DLD1 (cell line): Measurements from ENCODE around the gene TEDC1.

Source experiments
- in situ Hi-C: cut with HindIII; loops from 2 replicates; pipeline ENCODE4 v1.10.0; 2017; ENCODE audit warnings: low sequenced_read_pairs

Gene TEDC1

GRCh38 chr14:105473033-105473676 lies 17.9 kb upstream of the TEDC1 start:
- in situ Hi-C loops = no loop called here

- in situ Hi-C loops = no loop called here
These were observed 17.2 kb upstream of the TEDC1 start for GRCh38 chr14:105473677-105474482.

DNA sequence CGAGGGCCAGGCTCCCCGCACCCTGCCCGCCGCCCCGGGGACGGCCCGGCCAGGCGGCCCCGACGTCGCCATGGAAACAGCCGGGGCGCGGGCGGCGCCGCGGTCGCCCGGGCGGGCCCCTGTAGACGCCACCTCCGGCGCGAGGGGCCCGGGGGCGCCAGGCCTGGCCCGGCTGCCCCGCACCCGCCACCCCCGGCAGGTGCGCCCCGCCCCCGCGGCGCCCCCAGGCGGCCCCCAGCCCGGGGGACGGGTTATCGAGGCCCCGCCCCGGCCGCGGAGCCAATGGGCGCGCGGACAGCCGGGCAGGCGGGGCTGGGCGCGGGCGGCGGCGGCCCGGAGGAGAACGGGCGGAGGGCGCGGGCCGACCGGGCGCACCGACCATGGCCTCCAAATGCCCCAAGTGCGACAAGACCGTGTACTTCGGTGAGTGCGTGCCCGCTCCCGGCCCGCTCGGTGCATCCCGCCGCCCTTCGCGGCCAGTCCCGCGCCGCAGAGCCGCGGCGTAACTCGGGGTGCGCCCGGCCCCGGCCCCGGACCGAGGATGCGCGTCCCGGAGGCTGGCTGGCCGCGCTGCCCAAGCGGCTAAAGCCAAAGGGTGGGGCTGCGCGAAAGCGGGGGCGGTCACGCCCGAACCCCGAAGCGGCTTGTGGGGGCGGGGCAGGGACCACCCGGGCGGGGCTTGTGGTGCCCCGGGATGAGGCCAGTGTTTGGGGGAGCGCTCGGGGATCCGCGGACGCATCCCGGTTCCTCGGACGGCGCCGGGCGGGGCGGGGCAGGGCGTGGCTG lies 16.4 kb upstream of the TEDC1 start, which contains the start of gene CRIP2:
Gene CRIP2 (plus strand): TSS at position 339 of the 786 bp plus-strand sequence. CDS start 42 bp downstream, at position 381.
- in situ Hi-C loops = no loop called here

GRCh38 chr14:105475269-105476096 lies 15.6 kb upstream of the TEDC1 start:
- in situ Hi-C loops = no loop called here

- in situ Hi-C loops = no loop called here
These were observed 14.8 kb upstream of the TEDC1 start for GRCh38 chr14:105476097-105476830.

GRCh38 chr14:105476831-105477659 lies 14.0 kb upstream of the TEDC1 start:
- in situ Hi-C loops = no loop called here

- in situ Hi-C loops = no loop called here
These were observed 13.2 kb upstream of the TEDC1 start for GRCh38 chr14:105477660-105478397.

DNA sequence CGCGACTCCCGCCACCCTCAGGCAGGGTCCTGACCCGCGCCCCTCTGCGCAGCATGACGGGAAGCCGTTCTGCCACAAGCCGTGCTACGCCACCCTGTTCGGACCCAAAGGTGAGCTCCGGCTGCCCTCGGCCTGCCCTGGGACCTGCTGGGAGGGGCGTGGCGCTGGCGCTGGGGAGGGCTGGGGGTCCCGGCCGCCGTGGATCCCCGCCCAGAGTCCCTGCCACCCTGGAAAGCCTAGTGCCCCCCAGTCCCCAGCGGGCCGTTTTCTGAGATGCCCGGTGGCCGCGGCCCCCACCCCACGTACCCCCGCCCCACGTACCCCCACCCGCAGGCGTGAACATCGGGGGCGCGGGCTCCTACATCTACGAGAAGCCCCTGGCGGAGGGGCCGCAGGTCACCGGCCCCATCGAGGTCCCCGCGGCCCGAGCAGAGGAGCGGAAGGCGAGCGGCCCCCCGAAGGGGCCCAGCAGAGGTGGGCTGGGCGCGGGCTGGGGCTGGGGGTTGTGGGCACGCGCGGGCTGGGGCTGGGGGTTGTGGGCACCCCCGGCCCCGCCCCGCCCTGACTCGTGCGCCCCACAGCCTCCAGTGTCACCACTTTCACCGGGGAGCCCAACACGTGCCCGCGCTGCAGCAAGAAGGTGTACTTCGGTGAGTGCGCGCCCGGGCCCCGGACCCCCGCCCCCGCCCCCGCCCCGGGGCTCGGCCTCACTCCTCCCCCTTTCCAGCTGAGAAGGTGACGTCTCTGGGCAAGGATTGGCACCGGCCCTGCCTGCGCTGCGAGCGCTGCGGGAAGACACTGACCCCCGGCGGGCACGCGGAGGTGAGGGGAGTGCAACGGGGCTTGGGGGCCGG lies 12.4 kb upstream of the TEDC1 start:
- in situ Hi-C loops = no loop called here

DNA sequence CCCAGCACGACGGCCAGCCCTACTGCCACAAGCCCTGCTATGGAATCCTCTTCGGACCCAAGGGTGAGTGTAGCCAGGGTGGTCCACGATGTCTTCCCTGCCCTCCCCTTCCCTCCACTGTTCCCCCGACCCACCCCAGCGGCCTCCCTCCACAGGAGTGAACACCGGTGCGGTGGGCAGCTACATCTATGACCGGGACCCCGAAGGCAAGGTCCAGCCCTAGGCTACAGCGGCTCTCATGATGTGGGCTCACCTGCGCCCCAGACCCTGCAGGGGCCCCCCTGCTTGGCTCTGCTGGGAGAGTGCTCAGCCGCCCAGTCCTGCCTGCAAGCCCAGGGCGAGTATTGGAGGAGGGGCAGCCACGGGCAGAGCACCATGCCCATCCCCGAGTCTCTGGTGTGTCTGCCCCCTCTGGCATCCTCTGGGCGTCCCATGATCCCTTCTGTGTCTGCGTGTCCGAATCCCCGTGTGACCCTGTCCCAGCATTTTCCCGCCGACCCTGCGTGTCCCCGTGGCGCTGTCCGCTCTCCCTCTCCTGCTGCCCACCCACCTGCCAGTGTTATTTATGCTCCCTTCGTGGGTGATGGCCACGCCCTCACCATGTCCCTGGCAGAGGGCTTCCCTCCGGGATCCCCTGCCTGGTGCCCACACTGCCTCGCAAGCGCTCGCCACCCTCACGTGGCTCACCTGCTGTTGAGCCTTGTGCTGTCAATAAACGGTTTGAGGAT lies 11.5 kb upstream of the TEDC1 start:
- in situ Hi-C loops = no loop called here

- in situ Hi-C loops = no loop called here
These were observed 10.8 kb upstream of the TEDC1 start for GRCh38 chr14:105480199-105480746.

DNA sequence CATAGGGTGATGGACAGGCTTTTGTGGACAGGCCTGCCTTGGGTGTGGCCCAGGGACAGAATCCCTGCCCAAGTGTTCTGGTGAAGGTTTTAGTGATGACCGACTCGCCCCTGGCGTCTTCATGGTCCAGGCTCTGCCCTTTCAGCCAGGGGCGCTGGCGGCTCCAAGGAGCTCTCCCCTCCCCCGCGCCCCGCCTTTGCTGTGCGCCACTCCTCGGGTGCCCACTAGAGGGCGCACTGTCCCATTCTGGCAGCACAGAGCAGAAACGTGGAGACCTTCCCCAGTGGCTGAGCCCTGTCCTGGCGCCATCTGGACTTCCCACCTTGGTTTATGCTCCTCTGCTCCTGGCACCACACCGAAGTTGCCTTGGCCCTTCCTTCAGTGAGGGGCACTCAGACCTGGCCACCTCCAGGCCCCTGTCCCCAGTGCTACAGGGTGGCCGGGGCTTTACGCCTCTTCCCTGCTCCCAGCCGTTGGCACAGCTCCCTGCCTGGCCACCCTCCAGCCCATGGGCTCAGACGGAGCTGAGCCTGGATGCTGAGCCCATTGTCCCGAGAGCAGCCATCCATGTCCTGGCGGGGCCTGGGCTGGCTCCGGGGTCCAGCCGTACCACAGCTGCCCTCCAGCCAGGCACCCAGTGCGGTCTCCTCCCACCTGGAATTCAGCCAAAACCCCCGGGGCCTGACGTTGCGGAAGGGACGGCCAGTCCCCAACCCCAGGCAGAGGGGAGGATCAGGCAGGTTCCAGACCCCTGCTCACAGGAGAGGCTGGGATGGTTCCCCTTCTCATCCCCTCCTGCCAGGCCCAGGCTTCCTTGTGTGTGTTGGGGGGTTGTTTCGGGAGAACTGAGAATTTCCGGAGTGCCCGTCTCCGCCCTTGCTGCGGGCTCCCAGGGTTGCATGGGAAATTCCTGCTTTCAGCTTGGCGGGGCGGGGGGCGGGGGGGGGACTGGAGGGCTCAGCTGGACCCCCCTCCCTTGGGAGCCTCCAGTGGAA lies 9.9 kb upstream of the TEDC1 start:
- in situ Hi-C loops = no loop called here

- in situ Hi-C loops = no loop called here
These were observed 9.1 kb upstream of the TEDC1 start for GRCh38 chr14:105481886-105482457.

DNA sequence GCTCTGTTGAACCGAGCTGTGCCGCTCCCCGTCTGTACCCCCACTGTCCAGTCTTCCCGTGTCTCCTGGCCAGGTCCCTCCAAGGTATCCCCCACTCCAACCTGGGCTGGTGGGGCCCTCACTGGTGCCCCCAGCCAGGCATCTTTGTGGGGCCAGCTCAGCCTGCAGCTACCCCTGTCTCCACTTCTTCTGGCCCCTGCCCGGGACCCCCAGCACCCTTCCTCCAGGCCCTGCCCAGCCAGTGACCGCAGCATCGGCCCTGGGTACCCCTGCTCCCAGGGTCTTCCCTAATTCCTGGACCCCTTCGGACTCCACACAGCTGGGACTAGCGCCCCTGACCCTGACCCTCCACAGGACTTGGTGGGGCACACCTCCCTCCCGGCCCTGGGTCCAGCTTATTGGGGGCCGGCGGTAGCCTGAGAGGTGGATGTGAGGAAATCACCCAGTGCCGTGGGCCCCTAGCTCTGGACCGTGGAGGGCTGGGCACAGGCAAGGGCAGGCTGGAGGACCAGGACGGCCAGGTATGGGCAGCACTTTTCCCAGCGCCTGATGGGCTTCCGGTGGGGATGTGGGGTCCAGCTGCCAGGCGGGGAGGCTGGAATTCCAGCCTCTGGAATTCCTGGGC lies 8.4 kb upstream of the TEDC1 start:
- in situ Hi-C loops = no loop called here

DNA sequence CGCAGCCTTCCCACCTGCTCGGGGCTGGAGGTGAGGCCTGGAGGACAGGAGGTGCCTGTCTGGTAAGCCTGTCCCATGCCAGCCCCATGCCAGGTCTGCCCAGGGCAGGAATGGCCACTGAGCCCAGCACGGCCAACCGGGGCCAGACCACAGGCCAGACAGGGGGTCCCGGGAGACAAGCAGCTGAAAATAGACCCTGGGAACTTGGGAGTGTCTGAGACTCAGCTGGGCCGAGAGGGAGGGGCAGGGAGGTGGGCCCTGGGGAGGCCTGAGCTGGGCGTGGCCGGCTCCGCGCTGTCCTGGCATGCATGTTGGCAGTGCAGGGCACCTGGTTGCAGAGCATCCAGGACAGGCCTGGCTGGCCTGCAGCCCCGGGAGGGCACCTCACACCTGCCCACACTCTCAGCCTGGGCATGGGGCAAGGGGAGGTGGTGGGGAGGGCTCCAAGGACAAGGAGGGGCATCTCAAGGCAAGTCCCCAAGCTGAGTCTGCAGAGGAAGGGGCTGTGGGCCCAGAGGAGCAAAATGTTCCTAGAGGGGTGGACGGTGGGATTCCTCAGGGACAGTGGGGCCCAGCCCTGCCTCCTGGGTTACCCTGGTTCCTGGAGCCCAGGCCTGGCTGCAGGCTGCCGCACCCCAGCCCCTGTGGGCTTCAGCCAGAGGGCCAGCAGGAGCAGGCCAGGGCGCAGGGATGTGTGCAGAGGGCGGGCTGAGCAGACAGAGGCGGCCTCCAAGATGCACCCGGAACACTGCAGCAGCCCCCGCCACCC lies 7.6 kb upstream of the TEDC1 start:
- in situ Hi-C loops = no loop called here
